GM04504 (cell line): ENCODE measurements around the gene NRG3.

Experiments
- DNase-seq: peaks from one replicate; pipeline ENCODE4 v3.0.0-alpha.2; 2012; ENCODE audit warnings: low read depth

Gene NRG3

DNA sequence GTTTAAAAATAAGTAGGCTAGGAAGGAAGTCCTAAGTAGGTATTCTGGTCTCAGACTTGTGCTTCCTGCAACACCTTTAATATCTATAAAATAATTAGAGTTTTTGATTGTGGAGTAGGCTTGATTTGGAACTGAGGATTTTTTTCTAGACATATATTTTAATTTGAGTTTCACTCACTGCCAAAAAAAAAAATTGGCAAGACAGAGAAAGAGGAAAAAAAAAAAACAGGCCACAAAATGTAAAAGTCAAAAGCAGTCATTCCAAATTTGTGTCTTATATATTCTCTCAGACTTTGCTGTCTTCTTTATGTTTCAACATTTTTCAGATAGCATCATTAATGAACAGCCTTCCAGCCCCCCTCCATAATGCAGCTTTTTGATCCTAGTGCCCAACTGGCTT is 346.1 kb downstream of the NRG3 start:
- no peak for DNase-seq

DNA sequence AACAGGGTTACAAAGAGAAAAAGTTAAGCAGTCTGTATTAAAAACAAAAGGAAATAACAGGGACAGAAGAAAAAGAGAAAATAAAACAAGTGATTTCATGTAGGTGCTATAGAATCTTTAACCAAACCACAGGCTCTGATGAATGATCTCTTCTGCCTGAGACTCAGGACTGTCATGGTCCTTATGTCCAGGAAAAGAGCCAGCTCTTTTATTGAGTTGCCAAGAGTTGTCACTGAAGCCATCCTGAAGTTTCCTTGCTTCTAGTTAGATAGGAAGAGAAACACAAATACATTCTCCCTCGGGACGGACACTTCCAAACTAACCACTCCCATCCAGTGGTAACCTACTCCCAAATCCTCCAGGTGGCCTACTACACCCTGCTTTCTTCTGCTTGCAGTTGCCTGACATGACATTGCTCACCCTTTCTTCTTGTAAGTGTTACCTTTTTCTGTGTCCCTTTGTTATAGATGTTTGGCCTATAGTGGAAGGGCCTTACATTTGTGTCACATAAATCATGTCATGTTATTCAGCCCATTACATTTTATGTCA is 346.7 kb downstream of the NRG3 start:
- DNase-seq, result no peak

DNA sequence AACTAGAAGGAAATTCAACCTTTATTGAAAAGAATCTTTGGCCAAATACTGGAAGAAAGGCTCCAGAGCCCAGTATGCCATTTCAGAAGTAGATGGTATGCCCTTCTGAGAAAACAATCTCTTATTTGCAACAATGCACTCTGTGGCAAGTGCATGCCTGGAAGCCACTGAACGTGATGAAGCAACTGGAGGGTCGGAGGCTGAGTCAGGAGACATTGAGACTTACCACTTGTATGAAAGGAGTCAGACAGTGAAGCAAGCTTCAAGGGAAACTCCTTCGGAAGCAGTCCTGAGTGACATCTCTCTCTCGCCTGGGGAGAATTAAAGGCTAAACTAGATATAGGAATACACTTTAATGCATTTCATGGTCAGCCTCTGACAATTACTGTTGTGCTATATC is 353.7 kb downstream of the NRG3 start:
- no peak for DNase-seq

DNA sequence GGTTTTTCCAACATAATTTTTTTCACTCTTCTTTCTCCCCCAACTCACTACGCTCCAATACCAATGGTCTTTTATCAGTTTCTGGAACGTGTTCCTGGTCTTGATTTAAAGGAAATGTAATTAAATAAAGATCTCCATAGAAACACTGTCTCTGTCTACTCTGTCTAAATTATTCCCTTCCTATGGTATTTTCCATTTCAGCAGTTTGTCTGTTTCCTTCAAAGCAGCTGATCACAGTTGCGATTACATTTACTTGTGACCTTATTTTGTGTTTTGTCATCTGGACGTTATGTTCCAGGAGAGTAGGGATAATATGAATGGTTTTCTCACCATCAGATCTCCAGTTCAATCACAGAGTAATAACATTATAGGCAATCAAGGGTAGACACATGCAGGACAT is 359.2 kb downstream of the NRG3 start:
- no peak for DNase-seq

DNA sequence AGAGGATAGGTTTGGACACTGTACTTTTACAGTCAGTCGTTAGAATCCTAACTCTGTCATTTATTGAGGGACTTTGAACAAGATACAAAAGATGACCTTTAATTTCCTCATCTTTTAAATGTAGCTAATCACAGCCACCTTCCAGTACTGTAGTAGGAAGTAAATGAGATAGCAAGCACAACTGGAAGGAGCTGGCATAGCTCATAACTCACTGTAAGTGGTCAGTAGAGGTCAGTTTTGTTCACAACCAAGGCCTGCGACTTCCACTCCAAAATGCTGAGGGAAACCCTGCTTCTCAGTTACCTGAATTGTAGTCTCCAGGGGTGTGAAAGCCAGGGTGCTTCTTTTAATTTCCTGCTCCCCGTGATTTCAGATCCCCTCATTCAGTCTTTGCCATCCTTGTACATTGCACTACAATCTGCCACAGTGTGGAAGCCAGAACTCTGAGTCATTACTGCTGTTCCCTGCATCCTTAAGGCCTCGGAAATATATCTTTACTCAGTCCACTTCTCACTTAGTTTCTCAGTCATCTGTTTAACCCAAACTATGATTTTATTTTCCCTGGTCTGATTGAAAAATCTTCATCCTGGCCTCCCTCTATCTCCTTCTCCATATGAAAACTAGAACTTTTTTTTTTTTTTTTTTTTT is 361.2 kb downstream of the NRG3 start:
- DNase-seq, result no peak

DNA sequence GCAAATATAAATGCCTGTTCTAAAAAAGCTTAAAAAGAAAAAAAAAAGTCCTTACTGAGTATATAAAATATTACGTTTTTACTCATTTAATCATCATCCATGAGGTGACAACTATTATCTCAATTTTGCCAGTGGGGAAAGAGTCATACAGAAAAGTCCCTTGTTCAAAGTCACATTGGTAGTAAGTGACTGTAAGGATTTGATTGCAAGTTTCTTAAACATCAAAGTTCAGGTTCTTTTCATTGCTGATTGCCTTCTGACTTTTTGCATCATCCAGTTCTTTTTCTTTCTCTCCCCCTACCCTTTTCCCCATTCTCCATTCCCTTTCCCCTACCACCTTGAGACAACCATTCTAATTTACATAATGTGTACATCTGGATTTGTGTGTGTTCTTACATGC is 363.3 kb downstream of the NRG3 start:
- DNase-seq, result no peak

DNA sequence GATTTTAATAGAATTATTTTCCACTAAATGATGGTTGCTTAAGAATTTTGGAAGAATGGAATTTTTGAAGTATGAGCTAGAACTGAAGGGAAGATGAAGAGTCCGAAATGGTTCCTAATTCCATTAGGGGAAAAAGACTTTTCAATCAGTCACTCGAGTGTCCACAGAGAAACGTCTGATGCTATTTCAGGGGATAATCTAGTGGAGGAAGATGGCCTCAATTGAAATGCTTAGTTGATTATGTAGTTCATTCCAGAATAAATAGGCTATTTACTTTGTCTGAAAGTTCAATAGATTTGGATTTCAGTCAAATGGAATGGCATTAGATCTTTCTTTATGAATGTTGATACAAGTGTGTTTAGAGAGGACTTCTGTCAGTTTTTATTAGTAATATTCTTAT is 365.4 kb downstream of the NRG3 start:
- DNase-seq, result no peak

DNA sequence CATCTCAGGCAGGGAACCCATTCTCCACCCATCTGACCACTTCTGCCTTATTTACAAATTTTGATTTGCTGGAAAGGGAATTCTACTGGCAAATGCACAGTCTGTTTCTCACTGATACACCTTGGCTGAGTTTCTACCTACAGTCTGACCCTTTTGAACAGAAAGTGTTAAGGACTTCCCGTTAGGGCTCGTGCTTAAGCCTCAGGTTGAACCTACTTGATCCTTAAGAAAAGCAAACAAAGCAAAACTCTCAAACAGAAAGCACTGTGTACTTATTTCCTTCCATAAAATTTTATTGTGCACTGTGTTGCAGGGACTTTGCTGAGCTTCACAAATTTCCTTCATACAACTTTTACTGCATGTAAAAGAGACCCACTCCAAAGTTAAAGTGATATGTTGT is 367.8 kb downstream of the NRG3 start:
- DNase-seq, result no peak

DNA sequence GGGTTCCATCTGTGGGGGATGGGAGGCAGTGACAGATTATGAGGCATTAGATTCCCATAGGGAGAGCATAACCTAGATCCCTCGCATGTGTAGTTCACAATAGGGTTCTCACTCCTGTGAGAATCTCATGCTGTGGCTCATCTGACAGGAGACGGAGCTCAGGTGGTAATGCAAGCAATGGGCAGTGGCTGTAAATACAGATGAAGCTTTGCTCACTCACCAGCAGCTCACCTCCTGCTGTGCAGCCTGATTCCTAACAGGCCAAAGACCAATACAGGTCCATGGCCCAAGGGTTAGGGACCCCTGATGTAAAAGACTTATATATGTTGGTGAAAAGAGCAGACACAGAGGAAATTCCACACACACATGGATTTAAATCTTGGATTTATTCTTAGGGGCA is 370.2 kb downstream of the NRG3 start:
- no peak for DNase-seq

DNA sequence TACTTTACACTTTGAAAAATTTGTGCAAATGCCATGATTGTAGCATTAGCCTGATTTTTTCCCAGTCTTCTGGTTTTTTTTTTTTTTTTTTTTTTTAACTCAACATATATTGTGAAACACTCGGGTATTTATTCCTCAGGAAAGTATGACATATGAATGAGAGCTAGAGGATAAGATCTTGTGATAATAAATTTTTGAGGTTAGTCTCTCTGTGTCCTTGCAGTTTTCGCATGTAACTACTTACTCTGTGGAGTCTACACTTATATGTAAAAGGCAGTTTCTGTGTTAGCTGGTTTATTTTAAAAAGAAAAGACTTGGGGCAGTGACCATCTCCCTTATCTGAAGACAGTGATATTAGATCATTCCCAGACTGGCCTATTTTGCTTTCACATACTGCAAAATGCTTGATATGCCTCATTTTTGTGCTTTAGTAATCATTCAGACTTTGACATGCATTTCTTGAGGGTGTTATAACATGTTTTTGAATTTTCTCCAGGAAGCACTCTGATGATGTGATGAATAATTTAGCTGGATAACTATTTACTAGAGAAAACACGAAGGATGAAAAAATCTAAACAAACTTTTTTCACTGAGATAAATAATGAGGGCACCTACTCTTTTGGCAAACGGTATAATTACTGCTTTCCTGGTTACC is 371.0 kb downstream of the NRG3 start:
- no peak for DNase-seq

DNA sequence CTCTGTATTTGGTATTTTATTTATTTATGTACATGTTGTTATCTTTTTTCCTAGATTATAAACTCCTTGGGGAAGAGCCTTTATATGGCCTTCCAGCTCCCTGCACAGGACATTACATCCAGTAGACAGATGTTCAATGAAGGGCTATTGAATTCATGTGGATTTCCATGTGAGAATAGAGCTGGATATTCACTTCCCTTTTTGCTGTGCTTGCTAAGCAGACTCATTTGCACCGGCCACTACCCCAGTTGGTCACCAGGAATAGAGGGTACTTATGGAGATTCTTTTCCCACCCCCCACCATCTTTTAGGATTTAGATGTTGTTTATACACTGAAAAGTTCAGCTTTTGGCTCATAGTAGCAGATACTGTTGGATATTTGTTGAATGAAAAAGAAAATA is 374.1 kb downstream of the NRG3 start:
- no peak for DNase-seq

DNA sequence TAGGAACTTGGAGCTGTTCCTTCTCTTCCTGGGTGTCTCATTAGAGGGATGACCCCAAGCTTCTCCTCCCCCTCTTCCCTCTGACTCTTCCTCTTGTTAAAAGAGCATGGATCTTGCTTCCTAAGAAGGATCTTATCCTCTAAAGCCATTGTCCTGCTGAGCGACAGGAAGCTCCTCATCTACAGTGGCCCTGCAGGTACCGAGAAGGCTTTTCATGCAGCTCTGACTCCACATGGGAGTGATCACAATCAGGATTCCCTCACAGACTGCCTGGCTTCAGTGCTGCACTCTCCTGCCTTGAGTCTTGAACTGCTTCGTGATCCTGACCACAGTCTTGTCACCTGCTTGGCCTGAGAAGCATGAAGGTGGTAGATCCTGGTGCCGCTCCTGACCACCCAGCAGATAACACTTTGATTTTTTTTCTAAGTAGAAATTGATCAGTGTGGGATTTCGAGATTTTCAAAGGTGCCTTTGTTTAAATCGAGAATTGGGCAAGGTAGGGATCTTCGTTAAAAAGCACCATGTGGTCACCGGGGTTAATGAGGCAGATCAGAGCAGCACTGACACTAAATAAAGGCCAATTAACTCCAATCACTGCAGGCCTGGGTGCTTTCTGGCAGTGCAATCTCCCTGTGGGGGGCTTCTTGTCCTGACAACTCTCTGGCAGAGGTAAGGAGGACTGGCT is 376.4 kb downstream of the NRG3 start:
- no peak for DNase-seq

DNA sequence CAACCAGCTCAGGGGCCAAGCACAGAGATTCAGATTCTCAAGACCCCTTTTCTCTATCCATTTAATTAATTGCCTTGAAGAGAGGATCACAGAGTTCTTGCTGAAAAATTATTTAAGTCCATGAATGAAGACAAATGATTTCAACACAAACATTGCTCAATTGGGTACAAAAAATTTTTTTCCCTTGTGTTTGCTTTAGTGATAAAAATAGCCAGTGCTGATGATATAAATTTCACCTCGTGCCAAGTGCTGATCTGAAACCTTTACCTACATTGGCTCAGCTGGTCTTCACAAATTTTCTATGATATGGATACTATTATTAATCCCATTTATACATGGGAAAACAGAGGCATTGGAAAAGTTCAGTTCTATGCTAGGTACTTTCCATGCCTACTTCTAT is 377.1 kb downstream of the NRG3 start:
- DNase-seq, result no peak

DNA sequence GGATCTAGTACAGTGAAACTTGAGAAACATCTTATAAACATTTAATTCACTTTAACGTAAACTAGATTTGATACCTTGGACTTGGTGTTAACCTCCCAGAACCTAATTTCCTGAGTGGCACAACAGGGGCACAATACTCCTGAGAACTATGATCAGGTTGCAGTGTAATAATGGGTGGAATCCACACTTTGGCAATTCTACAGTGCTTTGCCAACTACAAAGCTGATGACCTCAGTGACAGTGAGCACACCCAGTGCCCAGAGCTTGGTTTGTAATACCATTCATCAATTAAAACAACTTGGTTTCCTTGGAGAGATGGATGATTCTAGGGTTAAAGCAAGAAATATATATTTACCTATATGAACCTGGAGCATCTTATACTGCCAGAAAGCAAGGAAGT is 379.2 kb downstream of the NRG3 start:
- no peak for DNase-seq

DNA sequence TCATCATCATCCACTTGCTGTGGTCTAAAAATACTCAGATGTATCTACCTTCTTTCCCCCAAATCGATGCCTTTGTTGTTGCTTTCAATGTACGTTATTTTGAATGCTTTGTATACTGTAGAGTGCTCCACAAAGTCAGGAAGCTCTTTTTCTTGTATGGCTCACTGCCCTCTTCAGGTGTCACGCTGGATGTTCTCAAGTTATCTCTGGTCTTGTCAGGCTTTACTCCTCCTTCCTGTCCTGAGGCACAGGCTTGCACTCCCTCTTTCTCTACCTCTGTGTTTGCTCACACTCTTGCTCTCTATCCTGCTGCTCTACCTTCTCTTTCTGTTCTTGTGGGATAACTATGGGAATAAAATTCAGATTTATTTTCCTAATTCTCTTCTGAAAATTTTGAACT is 381.3 kb downstream of the NRG3 start:
- DNase-seq, result no peak

DNA sequence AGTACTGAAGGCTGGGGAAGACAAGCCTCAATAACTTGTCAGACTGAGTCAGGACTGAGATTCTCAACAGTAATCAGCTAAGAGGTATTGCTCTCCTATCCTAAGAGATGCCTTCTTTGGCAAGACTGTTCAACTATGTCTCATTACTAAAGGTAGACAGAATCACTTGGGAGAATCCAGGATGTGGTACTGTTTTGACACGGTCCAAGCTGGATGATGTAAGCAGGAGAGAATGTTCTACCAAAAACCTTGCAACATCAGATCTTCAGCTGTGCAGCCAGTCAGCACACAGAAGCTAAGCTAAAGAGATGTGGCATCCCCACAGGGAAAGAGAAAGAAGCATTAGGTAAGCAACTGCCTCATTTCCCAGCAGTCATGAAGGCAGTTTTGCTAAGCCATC is 391.4 kb downstream of the NRG3 start:
- no peak for DNase-seq

DNA sequence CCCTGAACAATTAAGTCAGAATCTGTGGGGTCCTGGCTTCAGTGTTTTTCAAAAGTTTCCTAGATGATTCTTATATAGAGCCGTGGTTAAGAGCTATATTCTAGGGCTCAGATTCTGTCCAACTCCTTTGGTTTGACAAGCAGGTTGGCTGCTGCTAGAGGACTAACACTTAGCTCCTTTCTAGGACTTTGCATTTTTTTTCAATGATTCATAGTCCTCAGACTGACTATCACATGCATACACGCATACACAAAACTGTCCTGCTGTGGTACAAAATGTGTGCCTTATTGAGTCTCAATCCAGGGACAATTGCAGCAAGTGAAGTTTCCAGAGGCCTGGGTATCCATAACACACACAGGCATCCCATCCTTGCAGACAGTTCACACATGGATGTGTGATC is 392.0 kb downstream of the NRG3 start:
- DNase-seq, result no peak

DNA sequence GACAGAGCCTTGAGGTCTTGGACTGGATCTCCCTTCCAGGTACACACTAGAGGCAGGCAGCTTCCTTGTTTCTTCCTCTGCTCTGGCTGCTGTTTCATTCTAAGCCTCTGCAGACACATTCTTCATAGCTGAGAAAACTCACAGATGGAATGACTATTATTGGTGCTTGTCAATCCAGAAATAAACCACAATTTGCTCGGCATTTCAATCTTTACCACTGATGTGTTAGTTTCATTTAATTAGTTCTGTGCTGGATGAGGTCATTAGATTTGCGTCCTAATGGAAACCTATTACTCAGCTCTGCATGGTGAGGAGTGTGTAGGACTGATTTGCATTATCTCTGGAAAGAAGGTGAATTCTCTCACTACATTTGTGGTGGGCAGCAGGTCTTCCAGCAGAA is 392.5 kb downstream of the NRG3 start:
- no peak for DNase-seq

DNA sequence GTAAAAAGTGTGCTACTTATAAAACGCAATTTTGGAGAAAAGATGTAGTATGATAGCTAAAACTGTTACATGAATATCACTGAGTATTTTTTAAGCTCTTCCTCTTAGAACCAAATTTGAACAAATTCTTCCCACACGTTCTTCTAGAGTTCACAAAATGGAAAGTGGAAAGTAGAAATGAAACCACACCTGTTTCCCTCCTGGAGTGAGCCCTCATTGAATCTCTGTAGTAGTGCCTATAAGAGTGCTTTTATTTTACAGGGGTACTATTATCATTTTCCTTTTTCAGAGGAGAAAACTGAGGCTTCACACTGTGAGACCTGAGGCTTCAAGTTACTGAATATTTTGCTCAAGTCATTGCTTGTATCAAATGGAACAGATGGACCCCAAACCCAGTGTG is 393.0 kb downstream of the NRG3 start:
- DNase-seq, result no peak

DNA sequence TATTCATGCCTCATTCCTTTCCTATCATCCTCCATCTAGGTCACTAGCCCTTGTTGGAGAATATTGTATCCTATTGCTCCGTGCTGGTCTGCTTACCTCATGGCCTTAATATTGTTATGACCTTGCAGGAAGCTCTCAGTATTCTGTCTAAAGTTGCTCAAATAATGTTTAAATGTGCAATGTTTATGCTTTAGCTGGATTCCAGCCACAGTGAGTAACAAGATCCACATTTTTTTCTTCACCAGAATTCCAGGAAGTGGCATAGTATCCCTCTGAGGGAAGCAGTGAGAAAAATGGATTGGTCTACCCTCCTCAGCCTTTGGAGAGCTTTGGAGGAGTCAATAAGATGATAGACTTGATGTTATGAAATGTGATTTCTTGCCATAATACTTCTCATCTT is 402.6 kb downstream of the NRG3 start:
- DNase-seq, result no peak

DNA sequence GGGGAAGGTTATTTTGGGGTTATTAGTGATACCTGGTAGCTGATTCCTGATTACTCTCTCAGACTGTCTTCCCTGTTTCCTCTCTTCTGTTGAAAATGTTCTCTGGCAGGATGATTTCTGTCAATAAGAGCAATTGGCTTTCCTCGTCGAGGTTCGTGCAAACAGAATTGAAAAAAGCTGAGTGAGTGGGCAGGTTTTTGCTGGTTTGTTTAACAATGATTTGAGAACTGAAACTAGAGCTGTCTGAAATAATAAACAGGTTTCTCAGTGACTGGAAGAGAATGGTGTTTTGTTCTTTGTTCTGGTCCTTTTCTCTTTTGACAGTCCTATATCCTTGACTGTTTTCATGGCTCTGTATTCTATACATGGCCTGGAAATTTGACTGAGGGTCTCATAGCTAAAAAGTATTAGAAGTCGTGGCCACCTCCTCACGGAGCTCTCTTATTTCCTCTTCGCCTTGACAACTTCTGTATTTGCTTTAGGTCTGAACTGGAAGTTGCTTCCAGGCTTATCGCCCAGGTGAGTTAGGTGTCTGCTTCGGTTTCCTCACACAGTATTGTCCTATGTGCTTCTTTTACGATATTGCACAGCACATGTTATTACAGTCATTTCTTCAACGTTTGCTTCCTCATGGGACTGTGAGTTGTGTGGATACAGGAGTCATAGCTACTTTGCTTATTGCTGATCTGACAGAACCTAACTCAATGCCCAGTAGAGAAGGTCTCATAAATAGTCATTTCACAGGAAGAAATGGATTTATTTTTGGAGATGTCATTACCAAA is 403.6 kb downstream of the NRG3 start:
- no peak for DNase-seq

DNA sequence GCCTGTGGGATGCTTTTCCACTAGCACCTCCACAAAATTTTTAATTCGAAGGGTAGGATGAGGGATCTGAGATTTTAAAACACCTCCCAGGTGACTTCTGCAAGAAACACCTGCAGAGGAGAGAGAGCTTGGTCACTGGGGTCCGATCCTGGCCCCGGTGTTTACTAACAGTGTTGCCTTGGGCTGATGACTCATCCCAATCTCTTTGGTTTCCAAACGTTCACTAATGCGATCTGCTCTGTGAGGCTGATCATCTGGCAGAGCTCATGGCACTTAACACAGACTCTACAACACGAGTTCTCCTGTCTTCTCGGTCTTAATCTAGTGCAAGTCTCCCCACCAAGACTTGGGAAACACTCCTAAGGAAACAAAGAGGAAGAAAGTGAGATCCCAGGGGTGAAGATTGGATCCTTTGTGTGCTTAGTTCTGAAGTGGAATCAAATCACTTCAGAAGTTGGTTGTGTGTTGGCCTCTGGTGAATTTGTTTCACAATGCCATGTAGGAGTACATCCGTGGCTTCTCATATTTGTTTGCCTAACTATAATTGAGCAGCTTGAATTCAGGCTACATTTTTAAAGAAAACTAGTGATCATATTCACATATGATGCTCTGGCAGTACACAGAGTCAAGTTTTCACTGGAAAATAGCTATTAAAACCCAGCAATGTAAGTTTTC is 407.9 kb downstream of the NRG3 start:
- no peak for DNase-seq
